K562 (cell line): ENCODE data around the gene BRICD5. TPM values are rescaled to one million over a fixed set of nuclear protein-coding genes. Genes with fewer than 3 reads are reported as not detected.
A peak's percentile ranks its signal among the peaks of the same experiment; 100 is the strongest.

Experiments used
- CHD2 ChIP-seq: IDR thresholded peaks from 2 replicates; pipeline ENCODE4 v1.6.1; 2011; ENCODE audit warnings: low read depth, low read length
- HDGF ChIP-seq: fragments of 450-650 bp; IDR thresholded peaks from 2 replicates; pipeline ENCODE4 v1.6.1; 2016
- KAT8 ChIP-seq: fragments of 450-650 bp; IDR thresholded peaks from 2 replicates; pipeline ENCODE4 v1.6.1; 2016; ENCODE audit warnings: low read depth, mild to moderate bottlenecking
- NFIC ChIP-seq: fragments of 450-650 bp; IDR thresholded peaks from 2 replicates; pipeline ENCODE4 v1.6.1; 2017; ENCODE audit warnings: mild to moderate bottlenecking, inconsistent platforms
- NR2F6 ChIP-seq: fragments of 450-650 bp; formaldehyde crosslinking; IDR thresholded peaks from 2 replicates; pipeline ENCODE4 v1.4.0; 2020; ENCODE audit warnings: mild to moderate bottlenecking
- POLR2AphosphoS5 ChIP-seq: IDR thresholded peaks from 2 replicates; pipeline ENCODE4 v1.6.1; 2011; ENCODE audit warnings: mild to moderate bottlenecking, low read depth, low read length, moderate library complexity; ENCODE audit not compliant: control insufficient read depth, insufficient read depth
- TAL1 ChIP-seq: fragments of 450-650 bp; IDR thresholded peaks from 2 replicates; pipeline ENCODE4 v1.6.1; 2016; ENCODE audit warnings: mild to moderate bottlenecking
- XRCC4 ChIP-seq: IDR thresholded peaks from one replicate; pipeline ENCODE4 v1.6.1; 2011; ENCODE audit not compliant: insufficient read depth, insufficient read length; ENCODE audit errors: extremely low read depth
- polyA plus RNA-seq, 8 experiments: library from polyadenylated mRNA; depleted of rRNA in 4 of 8; stranded (reverse) in 5 of 8; unstranded in 3 of 8; fragments of >200 nt; fragmentation: Nextera tagmentation in 2 of 8; fragmentation: Illumina TruSeq in 1 of 8; extraction: Ambion mirVana in 2 of 8; extraction: Trizol in 1 of 8; gene quantifications; 2 replicates each; pipeline versions ENCODE4 v1.2.1 to v1.2.3, GENCODE V29; 2011 to 2014; ENCODE audit warnings: inconsistent platforms in 1 of 8, missing spikeins in 1 of 8
- total RNA-seq, 7 experiments: library from RNA; depleted of rRNA in 6 of 7; stranded (reverse); fragments of >200 nt in 6 of 7; fragmentation: Illumina TruSeq in 2 of 7; extraction: Trizol in 2 of 7; gene quantifications; 2 replicates each; pipeline versions ENCODE4 v1.2.1 to v1.2.3, GENCODE V29; 2011 to 2021; ENCODE audit warnings: low replicate concordance in 1 of 7
- TF ChIP-seq, protein P1 (sequence below), 2 experiments: fragments of 450-650 bp; conservative IDR thresholded peaks; 2 replicates each; pipeline ENCODE4 v1.6.1; 2017; ENCODE audit warnings: mild to moderate bottlenecking in 2 of 2, moderate library complexity in 2 of 2
- TF ChIP-seq, protein P2 (sequence below): fragments of 200-400 bp; formaldehyde crosslinking; IDR thresholded peaks from 2 replicates; pipeline ENCODE4 v1.6.1; 2017; ENCODE audit warnings: mild to moderate bottlenecking, low read depth, low read length, moderate library complexity
- TF ChIP-seq, protein P3 (sequence below): fragments of 250-450 bp; sonication (Bioruptor Pico); IDR thresholded peaks from 2 replicates; pipeline ENCODE4 v1.5.0; 2021; ENCODE audit warnings: mild to moderate bottlenecking, moderate library complexity
- TF ChIP-seq, protein P4 (sequence below): IDR thresholded peaks from 2 replicates; pipeline ENCODE4 v1.6.1; 2016; ENCODE audit warnings: missing genetic modification characterization, missing compliant biosample characterization
- TF ChIP-seq, protein P5 (sequence below): fragments of 450-650 bp; formaldehyde crosslinking; IDR thresholded peaks from 2 replicates; pipeline ENCODE4 v1.4.0; 2020; ENCODE audit warnings: mild to moderate bottlenecking, moderate library complexity
- TF ChIP-seq, protein P6 (sequence below), 2 experiments: IDR thresholded peaks; 2 replicates each; pipeline ENCODE4 v1.6.1; 2011; ENCODE audit warnings: borderline replicate concordance in 1 of 2, control low read depth in 1 of 2, low read depth in 1 of 2, low read length in 1 of 2, mild to moderate bottlenecking in 1 of 2, mixed read lengths in 1 of 2, moderate library complexity in 1 of 2; ENCODE audit not compliant: insufficient read depth in 1 of 2, insufficient read length in 1 of 2, poor library complexity in 1 of 2, severe bottlenecking in 1 of 2; ENCODE audit errors: extremely low read depth in 1 of 2

Gene BRICD5
- total and polyA plus RNA-seq, 9 of the 15 experiments (the other 6 are each of a cell fraction or from before 2014, with no cell fraction given), result 0.24 to 15.1 (median 2.4) TPM; not detected in 1

DNA sequence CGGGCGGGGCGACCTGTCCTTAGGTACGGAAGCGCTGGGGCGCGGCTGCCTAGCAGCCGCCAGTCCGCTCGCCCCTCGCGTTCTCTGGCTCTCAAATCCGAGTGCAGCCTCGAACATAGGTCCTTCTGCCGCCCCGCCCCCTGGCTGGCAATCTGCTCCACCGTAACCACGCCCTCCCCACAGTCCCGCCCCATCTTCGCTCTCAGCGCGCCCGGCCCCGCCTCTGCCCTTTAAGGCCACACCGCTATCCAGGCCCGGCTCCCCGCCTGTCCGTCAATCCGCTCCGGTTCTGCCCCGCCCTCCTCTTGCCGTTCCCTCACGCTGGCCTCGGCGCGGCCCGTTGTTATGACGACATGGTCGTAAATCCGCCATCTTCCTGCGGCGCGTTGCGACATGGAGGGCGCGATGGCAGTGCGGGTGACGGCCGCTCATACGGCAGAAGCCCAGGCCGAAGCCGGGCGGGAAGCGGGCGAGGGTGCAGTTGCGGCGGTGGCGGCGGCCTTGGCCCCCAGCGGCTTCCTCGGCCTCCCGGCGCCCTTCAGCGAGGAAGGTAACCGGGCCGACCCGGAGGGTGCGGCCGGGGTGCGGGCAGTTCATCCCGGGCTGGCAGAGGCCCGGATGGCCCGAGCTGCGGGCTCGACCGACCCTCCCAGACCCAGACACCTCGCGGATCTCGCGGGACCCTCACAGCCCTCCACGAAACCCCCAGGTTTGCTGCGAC, 12.7 kb upstream of the BRICD5 start, which contains the start of gene E4F1 (continued):
- TF ChIP-seq, protein P1, sequence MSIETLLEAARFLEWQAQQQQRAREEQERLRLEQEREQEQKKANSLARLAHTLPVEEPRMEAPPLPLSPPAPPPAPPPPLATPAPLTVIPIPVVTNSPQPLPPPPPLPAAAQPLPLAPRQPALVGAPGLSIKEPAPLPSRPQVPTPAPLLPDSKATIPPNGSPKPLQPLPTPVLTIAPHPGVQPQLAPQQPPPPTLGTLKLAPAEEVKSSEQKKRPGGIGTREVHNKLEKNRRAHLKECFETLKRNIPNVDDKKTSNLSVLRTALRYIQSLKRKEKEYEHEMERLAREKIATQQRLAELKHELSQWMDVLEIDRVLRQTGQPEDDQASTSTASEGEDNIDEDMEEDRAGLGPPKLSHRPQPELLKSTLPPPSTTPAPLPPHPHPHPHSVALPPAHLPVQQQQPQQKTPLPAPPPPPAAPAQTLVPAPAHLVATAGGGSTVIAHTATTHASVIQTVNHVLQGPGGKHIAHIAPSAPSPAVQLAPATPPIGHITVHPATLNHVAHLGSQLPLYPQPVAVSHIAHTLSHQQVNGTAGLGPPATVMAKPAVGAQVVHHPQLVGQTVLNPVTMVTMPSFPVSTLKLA (conservative IDR thresholded peaks at IDR 0.05), result peak; percentile 83 to 91
- TF ChIP-seq XRCC4, result no peak
- TF ChIP-seq, protein P2, sequence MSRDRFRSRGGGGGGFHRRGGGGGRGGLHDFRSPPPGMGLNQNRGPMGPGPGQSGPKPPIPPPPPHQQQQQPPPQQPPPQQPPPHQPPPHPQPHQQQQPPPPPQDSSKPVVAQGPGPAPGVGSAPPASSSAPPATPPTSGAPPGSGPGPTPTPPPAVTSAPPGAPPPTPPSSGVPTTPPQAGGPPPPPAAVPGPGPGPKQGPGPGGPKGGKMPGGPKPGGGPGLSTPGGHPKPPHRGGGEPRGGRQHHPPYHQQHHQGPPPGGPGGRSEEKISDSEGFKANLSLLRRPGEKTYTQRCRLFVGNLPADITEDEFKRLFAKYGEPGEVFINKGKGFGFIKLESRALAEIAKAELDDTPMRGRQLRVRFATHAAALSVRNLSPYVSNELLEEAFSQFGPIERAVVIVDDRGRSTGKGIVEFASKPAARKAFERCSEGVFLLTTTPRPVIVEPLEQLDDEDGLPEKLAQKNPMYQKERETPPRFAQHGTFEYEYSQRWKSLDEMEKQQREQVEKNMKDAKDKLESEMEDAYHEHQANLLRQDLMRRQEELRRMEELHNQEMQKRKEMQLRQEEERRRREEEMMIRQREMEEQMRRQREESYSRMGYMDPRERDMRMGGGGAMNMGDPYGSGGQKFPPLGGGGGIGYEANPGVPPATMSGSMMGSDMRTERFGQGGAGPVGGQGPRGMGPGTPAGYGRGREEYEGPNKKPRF, result no peak
- no peak for TF ChIP-seq KAT8
- TF ChIP-seq, protein P3, sequence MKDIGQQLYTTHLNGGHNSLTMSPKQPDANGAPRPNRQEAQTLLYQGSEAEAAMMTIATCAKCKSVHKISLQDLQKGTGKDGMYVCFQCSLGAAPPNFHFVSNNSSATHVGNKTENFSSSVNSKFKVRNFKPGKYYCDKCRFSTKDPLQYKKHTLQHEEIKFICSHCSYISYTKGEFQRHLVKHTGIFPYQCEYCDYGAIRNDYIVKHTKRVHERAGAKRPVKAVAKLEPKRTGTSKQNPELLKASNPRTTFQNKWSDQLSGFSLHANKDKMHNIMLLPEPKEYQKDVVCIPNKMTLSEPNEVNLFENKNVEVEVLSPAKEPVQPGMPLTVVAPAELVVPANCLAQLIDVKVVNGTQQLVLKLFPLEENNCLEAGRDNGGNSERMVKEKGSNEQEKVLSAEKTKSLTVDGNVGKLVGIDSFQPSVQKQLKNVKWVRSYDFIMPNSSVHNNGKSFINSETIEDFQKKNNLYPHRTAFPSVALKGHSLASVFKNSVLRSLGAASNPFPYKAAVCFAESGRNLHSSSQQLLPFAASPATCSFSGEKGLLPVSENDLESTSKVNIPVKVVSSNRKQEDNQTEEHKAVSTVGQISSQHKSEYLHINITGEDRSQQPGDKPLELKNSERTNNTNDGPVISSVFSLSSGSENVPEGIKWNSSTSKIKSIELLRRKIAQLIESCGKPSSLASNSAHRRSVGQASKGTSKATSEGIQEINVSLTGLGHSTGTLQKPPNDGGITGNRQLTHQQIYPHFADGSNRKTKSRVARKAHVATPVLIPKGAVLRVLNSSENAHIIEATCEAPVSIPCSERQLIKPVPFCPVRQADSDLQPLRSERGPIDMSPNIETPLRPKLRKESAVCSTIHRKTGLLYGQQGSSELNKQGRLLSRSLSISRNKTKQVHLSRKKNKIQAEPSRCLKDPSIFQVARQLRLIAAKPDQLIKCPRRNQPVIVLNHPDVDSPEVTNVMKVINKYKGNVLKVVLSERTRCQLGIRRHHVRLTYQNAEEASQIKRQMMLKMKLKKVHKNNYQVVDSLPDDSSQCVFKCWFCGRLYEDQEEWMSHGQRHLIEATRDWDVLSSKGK (CRISPR knock-in tag), result no peak
- peak; percentile 75 for TF ChIP-seq POLR2AphosphoS5
- peak; percentile 53 for TF ChIP-seq NFIC
- no peak for TF ChIP-seq NR2F6 (CRISPR knock-in tag)
- TF ChIP-seq, protein P4, sequence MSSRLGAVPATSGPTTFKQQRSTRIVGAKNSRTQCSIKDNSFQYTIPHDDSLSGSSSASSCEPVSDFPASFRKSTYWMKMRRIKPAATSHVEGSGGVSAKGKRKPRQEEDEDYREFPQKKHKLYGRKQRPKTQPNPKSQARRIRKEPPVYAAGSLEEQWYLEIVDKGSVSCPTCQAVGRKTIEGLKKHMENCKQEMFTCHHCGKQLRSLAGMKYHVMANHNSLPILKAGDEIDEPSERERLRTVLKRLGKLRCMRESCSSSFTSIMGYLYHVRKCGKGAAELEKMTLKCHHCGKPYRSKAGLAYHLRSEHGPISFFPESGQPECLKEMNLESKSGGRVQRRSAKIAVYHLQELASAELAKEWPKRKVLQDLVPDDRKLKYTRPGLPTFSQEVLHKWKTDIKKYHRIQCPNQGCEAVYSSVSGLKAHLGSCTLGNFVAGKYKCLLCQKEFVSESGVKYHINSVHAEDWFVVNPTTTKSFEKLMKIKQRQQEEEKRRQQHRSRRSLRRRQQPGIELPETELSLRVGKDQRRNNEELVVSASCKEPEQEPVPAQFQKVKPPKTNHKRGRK (tag), result no peak
- TF ChIP-seq HDGF, result no peak
- TF ChIP-seq TAL1, result no peak
- peak; percentile 82 for TF ChIP-seq CHD2
- TF ChIP-seq, protein P5, sequence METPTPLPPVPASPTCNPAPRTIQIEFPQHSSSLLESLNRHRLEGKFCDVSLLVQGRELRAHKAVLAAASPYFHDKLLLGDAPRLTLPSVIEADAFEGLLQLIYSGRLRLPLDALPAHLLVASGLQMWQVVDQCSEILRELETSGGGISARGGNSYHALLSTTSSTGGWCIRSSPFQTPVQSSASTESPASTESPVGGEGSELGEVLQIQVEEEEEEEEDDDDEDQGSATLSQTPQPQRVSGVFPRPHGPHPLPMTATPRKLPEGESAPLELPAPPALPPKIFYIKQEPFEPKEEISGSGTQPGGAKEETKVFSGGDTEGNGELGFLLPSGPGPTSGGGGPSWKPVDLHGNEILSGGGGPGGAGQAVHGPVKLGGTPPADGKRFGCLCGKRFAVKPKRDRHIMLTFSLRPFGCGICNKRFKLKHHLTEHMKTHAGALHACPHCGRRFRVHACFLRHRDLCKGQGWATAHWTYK, result no peak
- TF ChIP-seq, protein P6, sequence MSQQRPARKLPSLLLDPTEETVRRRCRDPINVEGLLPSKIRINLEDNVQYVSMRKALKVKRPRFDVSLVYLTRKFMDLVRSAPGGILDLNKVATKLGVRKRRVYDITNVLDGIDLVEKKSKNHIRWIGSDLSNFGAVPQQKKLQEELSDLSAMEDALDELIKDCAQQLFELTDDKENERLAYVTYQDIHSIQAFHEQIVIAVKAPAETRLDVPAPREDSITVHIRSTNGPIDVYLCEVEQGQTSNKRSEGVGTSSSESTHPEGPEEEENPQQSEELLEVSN (IDR thresholded peaks at IDR 0.05; ENCODE audit: borderline replicate concordance in 1 of 2, extremely low read depth in 1 of 2, insufficient read depth in 1 of 2, insufficient read length in 1 of 2, low read depth in 1 of 2, low read length in 1 of 2, poor library complexity in 1 of 2, severe bottlenecking in 1 of 2), result peak in 1 of 2 experiments; percentile 47
